ENCODE data around the gene RMP24.
"Not testable (repeated sequence)": the region's sequence is repeated elsewhere in the genome, so short reads cannot be mapped to it uniquely, and the experiment has no call there.

RMP24 gene

DNA sequence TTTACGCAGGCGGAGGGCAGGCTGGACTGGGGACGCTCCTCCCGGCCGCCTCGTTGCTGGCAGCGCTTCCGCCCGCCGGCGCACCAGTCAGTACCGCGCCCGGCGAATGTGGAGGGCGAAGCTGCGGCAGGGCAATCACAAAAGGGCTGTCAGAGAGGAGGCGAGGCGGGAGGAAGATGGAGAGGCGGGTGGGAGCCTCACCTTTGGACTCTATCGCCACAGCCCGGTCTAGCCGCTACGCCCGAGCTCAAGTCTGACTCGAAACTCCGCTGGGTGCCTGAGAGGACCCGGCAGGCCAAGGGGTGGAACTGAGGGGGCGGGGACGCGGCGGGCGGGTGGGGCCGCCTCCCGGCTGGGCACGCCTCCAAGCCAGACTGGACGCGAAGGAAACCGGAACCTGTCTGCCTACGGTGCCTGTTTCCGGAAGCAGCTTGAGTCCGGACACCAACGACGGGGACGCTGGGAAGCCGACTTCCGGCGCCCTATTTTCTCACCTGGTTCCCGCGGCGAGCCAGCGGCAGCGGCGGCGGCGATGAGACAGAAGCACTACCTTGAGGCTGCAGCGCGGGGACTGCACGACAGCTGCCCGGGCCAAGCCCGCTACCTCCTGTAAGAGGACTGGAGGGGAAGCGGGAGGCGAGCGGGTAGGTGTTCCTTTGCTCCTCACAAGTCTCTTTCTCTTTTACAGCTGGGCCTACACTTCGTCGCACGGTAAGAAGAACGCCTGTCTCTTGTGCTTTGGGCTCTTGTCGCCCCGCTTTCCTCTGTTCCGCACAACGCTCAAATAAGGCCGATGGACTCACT lies at the start of gene RMP24:
Gene RMP24 (plus strand): TSS at position 483 of the 804 bp plus-strand sequence.
- DNase-seq, result peak; percentile 96

DNA sequence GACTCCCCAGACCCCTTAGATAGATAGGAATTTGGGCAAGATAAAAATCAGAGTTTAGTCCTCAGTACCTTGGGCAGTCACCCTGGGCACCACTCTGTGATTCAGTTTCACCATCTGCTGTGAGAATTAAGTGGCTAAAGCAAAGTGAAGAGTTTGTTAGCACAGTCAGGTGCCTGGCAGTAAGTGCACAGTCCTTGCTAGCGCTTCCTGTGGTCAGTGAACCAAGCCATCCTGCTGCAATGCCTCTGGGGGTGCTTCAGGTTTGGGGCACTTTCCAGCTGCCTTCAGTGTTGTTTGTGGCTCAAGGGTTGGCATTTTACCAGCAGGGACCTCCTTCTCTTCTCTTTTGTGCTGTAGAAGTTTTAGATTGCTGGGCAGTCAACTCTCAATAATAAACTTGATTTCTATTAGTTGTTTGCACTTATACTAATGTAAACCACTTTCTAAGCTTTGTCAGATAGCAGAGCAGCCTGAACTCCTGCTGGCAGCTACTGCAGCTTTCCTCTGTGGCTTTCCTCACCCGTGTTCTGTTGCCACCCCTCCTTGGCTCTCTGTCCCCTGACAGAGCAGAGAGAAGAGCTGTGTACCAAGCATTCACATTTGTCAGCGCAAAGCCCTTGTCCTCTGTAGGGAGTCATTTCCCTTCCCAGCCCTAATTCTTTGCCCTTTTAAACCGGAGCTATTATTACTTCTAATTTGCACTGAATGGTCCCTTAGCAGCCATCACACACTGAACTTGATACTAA lies 48.4 kb upstream of the RMP24 start:
- DNase-seq, result no peak

DNA sequence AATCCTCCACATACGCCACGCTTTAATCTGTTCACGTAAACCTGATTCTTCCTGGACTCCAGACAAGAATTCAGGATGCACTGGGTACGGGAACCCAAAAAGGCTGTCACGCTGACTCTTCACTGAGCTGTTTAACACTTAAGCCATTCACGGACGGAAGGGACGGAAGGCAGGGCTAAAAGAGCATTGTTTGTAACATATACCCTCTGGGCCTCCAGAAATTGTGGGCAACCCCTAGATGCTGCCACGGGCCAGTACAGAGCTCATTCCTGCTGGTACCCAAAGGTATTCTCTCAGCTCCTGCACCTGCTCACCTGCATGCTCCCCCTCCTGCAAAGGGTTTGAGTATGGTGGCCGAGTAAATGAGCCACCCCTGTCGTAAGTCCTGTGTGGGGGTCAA lies 45.6 kb upstream of the RMP24 start:
- no peak for DNase-seq

DNA sequence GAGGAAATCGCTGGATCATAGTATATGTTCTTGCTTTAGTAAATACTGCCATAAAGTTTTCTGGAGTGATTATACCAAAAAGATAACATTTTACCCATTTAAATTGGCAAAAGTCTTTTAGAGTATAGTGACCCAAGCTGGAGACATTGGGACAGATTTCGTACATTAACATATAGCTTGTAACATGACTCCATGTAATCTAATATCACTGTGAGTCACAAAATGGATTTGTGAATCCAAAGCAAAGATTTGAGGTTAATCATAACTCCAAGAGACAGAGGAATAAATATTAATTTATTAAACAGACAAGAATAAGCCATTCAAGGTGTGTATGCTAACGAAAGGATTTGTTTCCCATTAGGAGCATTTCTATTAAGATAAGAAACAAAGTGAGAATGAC lies 45.0 kb upstream of the RMP24 start:
- DNase-seq, result no peak

DNA sequence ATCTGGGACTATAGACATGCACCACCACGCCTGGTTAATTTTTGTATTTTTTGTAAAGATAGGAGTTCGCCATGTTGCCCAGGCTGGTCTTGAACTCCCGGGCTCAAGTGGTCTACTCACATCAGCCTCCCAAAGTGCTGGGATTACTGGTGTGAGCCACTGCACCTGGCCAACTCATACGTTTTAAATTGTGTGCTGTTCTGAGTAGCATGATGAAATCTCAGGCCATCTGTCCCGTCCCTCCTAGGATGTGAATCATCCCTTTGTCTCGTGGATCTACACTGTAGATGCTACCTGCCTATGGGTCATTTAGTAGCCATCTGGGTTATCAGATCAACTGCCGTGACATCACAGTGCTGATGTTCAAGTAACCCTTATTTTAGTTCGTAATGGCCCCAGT lies 38.5 kb upstream of the RMP24 start:
- DNase-seq, result no peak

DNA sequence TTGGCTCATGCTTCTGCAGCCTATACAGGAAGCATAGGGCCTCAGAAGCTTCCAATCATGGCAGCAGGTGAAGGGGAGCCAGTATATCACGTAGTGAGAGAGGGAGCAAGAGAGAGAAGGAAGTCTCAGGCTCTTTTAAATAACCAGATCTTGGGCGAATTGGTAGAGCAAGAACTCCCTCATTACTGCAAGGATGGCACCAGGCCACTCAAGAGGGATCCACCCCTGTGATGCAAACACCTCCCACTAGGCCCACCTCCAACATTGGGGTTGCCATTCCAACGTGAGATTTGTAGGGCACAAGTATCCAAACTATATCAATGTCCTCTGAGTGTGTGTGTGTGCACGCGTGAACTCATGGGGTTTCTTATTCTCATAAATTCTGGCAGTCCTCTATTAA lies 37.6 kb upstream of the RMP24 start:
- DNase-seq, result no peak

DNA sequence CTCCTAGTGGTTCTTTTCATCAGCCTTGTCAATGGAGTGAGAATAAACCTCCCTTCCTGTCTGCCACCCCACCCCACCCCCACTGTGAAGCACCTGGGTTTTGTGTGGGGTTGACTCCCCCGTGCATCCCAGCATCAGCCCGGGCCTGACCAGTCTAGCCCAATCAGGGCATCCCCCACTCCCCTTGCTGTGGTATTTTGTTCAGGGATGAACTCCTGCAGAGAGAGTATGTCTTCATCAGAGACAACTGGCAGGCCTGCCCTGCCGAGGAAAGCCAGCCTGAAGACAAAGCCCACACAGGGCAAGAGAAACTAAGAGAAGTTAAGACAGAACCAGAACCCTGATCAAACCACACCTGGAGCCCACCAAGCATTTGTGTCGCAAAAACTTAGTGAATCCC lies 36.7 kb upstream of the RMP24 start:
- DNase-seq, result no peak

DNA sequence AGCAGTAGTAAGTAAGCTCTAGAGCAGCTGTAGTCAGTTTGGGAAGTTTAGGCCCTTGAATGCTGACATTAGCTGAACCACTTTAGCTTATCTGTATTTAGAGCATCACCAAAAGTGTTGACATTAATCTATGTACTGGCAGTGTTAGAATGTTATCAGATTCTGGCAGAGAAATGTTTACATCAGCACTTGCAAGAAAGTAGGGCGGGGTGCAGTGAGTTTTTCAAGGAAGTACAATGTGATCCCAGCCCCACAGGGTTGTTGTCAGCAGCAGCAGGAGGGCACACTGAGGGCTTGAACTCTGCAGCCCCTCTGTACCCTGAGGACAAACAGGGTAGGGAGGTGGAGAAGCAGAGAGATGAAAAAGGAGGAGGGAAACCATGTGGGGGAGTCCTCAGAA lies 35.5 kb upstream of the RMP24 start:
- DNase-seq, result no peak

DNA sequence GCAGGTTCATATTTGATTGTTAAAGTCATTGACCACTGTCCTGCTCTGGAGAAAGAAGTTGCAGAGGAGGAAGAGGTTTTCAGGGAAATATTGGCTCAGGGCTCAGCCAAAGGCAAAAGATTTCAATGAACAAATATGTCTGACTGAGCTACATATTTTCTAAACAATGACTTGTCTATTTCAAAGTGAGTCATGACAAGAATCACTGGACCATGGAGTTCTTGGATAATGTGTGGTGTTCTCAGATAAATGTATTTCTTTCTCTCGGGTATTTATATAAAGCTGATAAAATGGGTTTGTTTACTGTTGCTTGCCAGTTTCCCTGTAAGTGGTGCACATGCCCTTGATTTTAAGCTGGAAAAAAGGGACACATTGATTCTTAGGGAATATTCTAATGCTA lies 34.3 kb upstream of the RMP24 start:
- no peak for DNase-seq

DNA sequence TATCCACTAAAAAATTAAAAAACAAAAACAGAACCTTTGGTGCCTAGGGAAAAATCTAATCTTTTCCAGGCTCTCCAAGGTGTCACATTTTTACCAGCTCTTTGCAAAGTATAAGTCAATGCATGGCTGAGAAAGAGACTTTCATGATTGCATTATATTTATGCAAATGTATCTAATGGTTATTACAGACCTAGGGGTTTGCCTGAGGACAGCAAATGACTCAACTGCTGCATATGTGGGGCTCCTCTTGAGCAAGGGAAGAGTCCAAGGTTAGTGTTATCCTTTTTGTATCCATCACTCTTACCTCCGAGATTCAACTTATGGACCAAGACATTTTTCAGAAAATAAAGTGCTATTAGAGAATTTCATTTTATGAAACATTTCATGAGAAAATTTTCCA lies 33.9 kb upstream of the RMP24 start:
- no peak for DNase-seq

DNA sequence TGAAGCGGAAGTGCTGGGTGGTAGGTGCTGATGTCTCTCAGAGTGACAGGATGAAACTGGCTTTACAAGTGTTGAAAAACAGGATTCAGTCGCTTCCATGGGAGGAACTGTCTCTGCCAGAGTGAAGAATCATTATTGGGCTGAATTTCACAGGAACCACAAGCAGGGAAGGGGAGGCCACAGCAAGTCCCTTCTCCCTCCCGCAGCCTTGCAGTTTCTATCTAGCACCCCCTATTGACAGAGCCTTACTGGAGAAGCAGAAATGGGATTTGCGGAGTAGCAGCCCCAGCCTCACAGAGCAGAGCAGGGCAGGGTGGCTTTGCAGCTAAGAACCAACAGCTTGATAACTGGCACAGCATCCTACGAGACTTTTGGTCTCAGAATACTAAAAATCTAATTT lies 33.3 kb upstream of the RMP24 start:
- DNase-seq, result no peak

DNA sequence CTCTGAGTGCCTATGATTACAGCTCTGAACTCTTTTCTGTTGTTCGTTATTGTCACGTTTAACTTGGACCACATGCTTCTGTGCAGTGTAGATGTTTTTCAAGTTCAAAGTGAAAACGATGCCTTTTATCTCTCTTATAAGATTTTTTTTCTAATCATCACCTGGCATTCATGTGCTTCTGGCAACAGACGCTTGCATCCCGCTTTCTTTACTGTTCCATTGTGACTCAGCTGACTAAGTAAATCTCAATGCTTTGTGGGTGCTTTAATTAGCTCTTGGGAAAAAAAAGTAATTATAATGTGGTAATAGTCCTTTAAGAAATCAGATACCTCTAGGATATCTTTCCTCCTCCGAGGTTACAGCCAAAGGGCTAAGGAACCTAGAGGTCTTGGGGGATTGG lies 31.2 kb upstream of the RMP24 start:
- DNase-seq, result no peak

DNA sequence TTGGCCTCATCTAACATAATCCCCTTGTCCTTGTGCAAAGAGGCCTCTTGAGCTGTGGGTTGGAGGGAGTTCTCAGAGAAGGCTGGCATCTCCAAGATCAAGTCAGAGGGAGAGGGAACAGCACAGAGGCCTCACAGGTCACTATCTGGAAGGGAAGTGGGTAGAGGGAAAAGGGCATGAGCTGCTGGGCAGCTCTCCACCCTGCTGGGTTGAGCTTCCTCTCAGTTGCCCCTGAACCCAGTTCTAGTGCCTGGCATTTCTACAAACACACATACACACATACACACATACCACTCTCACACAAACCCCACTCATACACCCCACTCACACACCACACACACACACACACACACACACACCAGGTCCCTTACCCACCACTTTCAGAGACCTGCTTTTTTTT lies 30.3 kb upstream of the RMP24 start:
- DNase-seq, result no peak

DNA sequence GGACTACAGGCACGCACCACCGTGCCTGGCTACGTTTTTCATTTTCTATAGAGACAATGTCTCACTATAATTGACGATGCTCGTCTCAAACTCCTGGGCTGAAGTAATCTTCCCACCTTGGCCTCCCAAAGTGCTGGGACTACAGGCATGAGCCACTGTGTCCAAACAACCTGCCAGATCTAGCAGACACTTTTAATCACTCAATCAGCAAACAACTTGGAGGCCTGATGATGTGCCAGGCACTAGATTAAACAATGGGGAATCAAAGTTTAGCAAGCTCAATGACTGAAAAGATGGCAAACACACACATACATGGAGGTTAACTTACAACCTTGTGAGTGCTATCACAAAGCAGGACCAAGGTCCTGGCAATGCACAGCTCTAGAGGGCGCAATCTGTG lies 29.8 kb upstream of the RMP24 start:
- DNase-seq, result no peak

DNA sequence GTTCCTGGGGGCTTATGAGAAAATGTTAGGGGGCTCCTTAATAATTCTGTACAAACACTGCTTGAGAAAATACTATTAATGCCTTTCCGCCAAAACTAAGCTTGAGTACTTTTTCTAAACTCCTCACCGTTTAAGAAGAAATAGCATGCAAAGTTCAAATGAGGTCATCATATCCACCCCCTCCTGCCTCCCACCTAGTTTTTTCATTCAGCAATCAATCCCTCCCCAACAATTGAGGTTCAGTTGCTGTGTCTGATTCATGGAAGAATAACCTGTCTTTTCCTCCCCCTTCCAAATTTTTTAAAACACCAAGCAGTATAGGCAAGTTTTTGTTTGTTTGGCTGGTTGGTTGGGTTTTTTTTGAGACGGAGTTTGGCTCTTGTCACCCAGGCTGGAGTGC lies 24.4 kb upstream of the RMP24 start:
- no peak for DNase-seq

DNA sequence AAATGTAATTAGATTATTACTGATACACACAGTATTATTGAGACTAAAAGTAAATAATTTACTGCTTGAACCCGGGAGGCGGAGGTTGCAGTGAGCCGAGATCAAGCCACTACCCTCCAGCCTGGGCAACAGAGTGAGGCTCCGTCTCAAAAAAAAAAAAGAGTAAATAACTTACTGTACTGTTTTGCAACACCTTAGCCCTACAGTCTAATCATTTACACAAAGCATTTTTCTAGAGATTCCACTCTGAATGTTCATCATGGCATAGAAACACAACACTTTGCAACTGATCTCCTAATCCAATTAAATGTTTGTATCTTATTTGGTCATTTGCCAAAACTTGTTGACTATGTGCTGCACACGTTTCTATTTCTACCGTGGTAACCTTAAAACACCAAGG lies 23.4 kb upstream of the RMP24 start:
- DNase-seq, result no peak

DNA sequence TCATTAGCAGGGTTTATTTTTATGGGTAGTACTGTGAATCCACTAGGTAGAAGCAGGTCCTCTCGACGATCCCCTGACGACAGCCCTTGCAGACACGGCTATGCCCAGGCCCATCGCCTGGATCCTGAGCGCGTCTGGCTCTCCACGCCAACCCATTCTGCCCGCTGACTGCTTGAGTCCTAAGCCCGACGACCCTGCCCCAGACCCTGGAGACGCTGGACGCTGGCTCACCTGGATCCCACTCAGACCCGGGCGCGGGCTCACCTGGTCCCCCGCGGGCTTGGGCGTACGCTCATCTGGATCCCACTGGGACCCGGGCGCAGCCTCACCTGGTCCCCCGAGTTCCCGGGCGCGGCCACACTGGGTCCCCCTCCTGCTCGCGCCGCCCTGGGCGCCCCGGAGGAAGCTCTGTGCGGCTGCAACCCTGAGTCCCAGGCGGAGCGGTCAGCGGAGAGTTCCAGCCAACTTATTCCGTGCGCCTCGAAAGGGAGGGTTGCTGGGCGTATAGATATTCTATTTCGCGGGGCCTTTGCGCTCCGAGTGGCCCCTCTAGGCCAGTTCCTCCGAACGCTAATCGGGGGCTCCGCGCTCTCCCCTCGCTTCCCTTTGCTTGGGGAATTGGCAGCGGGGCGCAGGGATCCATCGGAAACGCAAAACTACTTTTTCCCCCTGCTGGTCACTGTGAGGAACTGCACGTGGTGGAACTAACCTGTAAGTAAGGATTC lies 22.4 kb upstream of the RMP24 start:
- DNase-seq, result peak; percentile 65

DNA sequence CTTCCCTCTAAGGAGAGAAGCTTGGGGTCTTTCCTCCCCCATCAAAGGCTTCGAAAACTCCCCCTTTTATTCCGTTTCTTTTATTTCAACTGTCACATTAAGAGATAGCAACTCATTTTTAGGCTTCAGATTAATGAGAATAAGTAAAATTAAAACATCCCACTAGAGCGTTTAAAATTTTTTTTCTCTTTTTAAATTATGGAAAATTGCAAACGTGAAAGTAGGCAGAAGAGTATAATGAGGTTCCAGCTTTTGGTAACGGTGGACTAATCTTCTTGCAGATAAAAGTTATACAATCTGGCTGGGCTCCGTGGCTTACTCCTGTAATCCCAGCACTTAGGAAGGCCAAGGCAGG lies 21.9 kb upstream of the RMP24 start:
- no peak for DNase-seq

DNA sequence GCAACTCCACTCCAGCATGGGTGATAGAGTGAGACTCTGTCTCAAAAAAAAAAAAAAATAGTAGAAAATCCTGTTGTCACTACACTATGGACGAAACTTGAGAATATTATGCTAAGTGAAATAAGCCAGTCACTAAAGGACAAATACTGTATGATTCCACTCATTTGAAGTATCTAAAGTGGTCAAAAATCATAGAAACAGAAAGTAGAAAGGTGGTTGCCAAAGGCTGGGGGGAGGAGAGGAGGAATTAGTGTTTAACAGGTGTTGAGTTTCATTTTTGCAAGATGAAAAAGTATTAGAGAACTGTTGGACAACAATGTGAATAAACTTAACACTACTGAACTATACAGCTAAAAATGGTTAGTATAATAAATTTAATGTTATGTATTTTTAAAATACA lies 18.8 kb upstream of the RMP24 start:
- DNase-seq, result no peak

DNA sequence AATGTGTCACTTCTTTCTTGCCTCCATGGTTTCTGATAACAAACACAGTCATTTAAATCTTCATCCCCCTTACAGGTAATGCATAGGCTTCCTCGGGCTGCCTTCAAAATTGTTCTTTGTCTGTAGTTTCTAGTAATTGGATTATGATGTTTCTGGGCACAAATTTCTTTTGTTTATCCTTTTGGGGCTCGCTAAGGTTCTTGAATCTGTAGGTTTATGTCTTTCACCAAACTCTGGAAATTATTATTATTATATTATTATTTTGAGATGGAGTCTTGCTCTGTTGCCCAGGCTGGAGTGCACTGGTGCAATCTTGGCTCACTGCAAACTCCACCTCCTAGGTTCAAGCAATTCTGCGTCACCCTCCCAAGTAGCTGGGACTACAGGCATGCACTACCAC lies 16.3 kb upstream of the RMP24 start:
- DNase-seq, result no peak

DNA sequence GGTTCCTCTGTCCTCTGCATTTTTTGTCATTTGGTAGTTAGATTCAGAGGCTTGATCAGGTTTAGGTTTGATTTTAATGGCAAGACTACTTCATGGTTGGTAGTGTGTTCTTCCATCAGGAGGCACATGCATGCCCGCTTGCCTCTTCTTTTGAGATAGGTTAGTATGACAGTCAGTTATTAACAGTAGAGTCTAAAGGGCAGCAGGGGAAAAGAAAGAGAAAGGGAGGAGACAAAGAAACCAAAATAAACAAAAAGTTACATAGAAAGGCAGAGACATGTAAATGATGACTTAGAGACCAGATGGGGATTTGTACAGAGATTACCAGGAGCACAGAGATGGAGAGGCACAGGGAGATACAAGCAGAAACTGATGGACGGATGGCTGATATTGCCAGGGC lies 10.2 kb upstream of the RMP24 start:
- DNase-seq, result no peak

DNA sequence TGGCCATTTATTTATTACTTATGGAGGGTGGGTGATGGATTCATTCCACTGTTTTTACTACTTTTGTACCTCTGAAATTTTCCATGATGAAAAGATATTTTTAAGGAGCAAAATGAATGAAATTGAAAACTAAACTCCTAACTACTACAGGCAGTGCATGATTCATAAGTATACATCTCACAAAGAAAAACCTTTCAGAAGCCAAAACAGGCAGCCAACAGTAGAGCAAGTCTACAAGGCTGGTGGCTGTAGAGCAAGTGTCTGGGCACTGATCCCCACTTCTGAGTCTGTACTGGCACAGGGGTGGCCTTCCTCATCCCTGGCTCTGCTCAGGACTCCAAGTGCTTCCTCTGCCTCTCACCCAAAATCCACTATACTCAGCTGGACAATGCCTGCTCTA lies 8.2 kb upstream of the RMP24 start:
- DNase-seq, result no peak

DNA sequence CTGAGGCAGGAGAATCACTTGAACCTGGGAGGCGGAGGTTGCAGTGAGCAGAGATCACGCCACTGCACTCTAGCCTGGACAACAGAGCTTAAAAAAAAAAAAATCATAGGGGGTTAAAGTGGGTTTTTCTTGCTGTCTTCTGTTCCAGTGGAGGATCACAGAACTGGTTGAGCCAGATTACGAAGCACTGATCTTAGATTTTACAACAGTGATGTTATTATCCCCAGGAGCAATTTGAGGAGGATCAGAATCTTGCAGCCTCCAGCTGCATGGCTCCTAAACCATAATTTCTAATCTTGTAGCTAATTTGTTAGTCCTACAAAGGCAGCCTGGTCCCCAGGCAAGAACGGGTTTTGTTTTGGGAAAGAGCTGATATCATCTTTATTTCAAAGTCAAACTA lies 4.6 kb upstream of the RMP24 start:
- DNase-seq, result not testable (repeated sequence)

DNA sequence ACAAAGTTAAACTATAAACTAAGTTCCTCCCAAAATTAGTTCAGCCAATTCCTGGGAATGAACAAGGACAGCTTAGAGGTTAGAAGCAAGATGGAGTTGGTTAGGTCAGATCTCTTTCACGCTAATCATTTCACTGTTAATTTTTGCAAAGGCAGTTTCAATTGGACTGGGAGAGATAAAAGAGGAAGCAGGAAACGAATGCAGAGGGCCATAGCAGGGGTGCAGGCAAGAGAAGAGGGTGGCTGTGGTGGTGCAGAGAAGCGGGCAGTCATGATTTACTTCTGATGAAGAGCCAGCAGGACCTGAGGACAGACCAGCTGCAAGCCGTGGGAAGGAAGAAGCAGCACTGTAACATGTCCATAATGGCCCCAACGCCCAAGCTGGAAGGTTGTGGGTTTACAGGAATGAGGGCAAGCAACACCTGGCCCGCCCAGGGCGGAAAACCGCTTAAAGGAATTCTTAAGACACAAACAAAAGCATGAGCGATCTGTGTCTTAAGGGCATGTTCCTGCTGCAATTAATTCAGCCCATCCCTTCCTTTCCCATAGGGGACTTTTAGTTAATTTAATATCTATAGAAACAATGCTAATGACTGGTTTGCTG lies 4.1 kb upstream of the RMP24 start:
- no peak for DNase-seq

Data from CD4-positive, alpha-beta T cell treated with Interleukin-17A for 4 hours (primary cell).